ENCODE measurements around the gene MPV17L2.

MPV17L2 gene

DNA sequence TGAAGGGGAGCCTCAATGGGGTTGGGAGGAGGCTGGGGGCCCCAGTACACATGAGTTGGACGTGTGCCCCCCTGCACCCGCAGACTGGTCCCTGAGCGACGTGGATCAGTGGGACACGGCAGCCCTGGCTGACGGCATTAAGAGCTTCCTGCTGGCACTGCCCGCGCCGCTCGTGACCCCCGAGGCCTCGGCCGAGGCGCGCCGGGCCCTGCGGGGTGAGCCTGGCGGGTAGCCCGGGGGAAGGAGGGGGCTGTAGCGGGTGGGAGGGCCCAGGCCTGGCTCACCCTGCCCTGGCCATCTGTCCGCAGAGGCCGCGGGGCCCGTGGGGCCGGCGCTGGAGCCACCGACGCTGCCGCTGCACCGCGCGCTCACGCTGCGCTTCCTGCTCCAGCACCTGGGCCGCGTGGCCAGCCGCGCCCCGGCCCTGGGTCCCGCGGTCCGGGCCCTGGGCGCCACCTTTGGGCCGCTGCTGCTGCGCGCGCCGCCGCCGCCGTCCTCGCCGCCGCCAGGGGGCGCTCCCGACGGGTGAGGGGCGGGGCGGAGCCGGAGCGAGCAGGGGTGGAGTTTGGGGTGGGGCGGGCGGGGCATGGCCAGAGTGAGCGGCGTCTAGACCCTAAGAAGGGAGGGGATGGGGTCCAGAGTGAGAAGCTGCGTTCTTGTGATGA, 31.9 kb upstream of the MPV17L2 start:
- DNase-seq: peak; percentile 79

DNA sequence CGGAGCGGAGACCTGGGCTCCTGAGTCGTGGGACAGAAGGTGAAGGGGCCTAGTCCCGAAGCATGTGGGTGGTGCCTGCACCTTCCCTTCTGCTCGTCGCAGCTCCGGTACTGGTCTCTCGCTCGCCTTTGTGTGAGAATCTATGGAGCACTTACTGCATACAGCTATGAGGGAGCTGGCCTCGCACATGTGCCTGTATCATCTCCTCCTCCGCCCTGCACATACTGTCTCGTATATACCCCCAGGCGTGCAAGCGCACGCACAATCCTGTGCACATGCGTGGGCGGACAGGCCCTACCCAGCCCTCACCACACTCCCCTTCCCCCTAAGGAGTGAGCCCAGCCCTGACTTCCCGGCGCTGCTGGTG, 31.4 kb upstream of the MPV17L2 start:
- DNase-seq: no peak

DNA sequence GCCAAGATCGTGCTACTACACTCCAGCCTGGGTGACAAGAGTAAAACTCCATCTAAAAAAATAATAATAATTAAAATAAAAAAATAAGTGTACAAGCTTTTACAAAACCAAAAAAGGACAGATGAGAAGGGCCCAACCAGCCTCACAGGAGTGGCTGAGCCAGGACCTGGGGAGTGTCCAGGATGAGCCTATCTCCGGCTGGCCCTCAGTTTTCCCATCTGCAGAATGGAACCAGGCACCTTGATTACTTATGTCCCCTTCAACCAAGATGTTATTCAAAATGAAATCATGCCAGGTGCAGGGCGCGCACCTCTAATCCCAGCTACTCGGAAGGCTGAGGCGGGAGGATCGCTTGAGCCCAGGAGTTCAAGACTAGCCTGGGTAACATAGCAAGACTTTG, 28.9 kb upstream of the MPV17L2 start:
- DNase-seq: no peak

DNA sequence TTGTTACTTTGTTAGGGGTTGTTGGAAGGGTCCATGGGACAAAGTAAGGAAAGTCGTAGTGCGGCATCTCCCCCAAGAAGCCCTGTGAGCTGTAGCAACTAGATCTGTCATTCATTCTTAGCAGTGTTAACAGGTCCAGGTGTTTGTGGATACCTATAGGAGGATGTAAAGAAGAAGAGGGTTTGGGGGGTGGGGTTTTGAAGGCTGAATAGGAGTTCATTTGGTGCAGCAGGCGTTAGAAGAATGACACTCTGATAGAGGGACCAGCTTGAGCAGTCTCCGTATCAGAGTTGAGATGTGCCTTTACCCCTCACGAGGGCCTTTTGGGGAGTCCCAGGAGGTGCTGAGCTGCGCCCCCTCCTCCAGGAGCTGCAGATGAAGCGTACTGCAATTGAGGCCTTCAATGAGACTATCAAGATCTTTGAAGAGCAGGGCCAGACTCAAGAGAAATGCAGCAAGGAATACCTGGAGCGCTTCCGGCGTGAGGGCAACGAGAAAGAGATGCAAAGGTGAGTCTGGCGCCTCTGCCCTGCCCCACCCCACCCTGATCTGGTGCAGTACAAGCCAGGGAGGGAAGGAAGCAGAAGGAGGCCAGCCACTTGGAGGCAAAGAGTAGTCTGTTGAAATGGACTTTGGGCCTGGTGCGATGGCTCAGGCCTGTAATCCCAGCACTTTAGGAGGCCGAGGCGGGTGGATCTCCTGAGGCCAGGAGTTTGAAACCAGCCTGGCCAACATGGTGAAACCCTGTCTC, 27.0 kb upstream of the MPV17L2 start:
- no peak for DNase-seq

DNA sequence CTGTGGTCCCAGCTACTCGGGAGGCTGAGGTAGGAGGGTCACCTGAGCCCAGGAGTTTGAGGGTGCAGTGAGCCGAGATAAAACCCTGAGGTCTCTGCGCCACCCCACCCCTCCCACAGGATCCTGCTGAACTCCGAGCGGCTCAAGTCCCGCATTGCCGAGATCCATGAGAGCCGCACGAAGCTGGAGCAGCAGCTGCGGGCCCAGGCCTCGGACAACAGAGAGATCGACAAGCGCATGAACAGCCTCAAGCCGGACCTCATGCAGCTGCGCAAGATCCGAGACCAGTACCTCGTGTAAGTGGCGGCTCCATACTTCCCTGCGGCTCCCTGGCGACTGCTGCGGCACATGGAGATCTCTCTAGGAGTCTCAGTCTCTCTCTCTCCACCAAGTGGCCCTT, 26.0 kb upstream of the MPV17L2 start:
- DNase-seq: no peak

DNA sequence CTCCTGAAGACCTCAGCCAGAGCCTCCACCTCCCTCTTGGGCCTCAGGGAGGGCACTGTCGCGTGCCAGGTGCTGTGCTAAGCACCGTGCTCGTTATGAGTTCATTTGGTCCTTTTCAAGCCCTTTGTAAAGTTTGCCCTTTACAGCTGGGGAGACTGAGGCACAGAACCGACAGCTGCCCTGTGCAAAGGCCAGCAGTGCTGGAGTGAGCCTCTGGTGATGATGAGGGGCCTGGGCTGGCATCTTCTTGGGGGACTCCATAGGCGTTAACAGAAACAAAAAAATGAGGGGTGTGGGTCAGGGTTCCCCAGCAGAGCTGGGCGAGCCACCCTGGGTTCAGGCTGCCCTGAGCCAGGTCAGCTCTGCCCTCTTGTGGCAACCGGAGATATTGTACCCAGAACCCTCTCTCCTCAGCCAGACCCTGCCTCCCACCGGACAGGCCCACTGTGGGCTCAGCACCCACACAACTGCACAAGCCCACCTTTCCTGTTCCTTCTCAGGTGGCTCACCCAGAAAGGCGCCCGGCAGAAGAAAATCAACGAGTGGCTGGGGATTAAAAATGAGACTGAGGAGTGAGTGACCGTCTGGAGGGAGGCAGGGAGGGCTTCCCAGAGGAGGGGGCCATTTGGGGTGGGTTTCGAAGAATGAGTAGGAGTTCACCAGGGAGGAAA, 24.9 kb upstream of the MPV17L2 start:
- peak; percentile 85 for DNase-seq

DNA sequence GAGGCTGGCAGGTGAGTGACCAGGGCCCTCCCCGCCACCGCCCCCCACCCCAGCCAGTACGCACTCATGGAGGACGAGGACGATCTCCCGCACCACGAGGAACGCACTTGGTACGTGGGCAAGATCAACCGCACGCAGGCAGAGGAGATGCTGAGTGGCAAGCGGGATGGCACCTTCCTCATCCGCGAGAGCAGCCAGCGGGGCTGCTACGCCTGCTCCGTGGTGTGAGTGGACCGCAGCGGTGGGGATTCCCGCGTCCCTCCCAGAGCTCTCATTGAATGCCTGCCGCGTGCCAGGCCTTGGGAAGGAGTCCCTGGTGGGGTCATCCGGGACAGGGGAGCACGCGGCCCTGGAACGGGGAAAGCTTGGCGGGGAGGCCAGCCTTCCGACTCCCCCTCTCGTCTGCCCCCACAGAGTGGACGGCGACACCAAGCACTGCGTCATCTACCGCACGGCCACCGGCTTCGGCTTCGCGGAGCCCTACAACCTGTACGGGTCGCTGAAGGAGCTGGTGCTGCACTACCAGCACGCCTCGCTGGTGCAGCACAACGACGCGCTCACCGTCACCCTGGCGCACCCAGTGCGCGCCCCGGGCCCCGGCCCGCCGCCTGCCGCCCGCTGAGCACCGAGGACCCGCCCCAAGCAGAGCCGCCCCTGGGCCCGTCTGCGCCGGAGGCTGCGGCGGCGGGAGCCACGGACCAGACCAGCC, 24.2 kb upstream of the MPV17L2 start:
- DNase-seq: no peak

DNA sequence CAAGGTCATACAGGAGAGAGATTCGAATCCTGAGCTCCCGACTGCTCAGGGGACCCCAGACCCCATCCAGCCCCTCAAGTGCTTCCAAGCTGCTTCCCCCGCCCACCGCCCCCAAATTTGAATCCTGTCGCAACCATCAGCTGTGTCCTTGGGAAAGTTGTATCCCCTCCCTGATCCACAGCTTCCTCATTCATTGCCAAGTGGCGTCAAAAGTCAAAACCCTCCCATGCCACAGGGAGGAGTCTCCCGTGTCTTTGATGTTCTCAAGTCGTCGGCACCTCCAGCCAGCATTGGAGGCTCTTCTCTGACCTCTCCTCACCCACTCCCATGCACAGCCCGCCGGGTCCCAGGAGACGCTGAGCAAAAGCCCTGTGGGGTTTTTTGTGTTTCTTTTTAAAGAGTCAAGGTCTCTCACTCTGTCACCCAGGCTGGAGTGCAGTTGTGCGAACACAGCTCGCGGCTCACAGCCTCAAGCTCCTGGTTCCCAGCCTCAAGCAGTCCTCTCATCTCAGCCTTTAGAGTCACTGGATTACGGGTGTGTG, 22.2 kb upstream of the MPV17L2 start:
- no peak for DNase-seq

DNA sequence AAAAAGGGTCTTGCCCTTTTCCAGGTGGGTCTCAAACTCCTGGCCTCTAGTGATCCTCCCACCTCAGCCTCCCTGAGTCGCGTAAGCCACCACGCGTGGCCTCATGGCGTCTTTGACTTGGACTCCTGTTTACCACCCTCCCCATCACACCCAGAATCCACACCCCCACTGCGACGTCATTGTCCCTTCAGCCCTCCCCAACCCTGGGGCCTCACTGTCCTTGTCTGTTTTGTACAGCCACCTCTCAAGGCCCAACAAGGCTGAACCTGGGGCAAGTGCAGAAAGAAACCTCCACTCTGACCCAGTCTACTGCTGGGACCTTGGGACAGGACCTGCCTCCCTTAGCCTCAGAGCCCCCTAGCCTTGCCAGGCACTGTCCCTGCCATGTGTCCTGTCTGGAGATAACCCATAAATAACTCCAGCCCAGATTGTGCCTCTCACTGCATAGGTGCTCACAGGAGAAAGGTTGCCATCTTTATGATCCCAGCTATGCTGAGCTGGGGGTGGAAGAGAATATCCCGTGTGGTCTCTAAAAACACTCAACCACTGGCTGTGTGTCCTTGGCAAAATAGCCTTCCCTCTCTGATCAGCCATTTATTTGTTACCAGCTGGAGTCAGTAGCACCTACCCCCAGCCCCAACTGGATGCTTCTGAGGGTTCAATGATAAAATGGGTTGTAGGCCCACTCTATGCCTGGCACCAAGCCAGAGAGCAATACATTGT, 21.3 kb upstream of the MPV17L2 start:
- peak; percentile 35 for DNase-seq

DNA sequence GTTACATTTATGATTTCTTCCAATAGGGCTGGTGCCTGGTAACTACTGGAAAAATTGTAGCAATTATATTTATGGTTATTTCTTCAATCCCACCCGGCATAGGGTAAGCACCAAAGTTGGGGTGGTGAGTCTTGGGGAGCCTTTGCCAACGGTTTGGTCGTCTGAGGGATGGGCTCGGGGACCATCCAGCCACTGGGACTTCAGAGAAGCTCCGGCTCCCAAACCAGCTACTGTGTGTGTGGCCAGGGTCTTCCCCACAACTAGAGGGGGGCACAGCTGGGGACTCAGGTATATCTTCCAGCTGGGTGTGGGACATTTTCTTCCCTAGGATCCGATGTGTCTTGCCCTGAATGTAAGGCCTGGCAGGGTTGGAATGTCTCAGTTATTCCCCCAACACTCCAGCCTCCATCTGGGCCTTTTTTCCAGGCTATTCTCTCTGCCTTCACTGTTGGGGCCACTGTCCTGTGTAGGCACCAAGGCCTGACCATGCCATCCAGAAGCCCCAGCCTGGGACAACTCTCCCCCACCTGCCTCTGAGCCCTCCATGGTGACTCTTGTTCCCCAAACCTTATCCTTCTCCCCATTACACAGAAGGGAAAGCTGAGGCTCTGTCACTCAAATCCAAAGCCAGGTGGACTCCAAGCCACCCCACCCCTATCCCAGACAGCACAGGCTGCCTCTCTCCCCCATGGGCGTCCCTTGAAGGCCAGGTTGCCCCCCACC, 20.5 kb upstream of the MPV17L2 start:
- no peak for DNase-seq

DNA sequence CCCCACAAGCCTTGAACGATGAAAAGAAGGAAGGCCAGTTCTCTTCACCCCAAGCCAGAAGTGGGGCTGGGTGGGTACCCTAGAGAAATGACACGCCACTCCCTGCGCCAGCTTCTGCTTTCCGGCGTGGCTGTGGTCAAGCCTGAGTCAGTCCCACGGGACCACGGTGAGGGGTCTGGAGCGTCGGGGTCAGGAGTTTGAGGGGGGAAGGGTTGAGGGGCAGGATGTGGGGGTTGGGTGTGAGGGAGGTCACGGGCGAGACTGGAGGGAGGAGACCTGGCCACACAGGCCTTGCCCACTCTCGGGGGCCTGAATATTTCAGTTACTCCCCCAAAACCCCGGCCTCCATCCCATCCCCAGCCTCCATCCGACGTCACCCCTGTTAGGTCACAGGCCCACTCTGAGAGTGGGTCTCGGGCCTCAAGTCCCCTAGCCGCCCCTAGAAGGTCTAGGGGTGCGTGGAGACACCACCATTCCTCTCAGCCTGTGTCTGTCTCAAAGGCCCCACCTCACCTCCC, 19.9 kb upstream of the MPV17L2 start:
- peak; percentile 37 for DNase-seq

DNA sequence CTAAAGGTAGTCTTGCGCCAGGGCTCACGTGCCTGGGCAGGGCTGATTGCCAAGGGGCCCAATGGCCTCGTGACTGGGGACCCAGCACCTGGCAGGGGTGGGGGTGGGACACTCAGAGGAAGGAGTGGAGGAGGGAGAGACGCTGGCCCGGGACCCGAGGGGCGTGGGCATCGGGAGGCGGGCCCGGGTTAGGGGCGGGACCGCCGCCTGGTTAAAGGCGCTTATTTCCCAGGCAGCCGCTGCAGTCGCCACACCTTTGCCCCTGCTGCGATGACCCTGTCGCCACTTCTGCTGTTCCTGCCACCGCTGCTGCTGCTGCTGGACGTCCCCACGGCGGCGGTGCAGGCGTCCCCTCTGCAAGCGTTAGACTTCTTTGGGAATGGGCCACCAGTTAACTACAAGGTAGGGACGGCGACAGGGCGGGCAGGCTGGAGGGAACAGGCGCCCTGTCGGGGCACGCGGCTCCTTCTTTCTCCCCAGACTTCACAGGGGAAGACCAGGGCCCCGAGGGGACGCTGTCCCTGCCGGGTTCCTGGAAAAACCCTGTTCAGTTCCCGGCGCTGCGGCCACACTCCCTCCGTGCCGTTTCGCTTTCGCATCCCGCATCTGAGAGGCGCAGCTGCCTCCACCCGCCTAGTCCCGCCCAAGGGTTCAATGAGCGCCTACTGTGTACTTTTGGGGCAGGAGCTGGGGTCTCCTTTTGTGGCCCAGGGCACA, 19.3 kb upstream of the MPV17L2 start, which contains the start of gene IFI30:
Gene IFI30, plus strand, starts transcription at position 242 of the 717 bp plus-strand sequence. Its CDS starts 29 bp downstream, at position 271.
- DNase-seq: peak; percentile 84

DNA sequence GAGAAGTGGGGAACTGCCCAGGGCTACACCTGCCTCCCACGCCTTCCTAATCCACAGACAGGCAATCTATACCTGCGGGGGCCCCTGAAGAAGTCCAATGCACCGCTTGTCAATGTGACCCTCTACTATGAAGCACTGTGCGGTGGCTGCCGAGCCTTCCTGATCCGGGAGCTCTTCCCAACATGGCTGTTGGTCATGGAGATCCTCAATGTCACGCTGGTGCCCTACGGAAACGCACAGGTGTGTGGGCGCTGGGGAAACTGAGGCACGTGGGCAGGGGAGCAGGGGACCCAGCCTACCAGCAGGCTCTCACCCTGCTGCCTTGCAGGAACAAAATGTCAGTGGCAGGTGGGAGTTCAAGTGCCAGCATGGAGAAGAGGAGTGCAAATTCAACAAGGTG, 18.0 kb upstream of the MPV17L2 start:
- no peak for DNase-seq

DNA sequence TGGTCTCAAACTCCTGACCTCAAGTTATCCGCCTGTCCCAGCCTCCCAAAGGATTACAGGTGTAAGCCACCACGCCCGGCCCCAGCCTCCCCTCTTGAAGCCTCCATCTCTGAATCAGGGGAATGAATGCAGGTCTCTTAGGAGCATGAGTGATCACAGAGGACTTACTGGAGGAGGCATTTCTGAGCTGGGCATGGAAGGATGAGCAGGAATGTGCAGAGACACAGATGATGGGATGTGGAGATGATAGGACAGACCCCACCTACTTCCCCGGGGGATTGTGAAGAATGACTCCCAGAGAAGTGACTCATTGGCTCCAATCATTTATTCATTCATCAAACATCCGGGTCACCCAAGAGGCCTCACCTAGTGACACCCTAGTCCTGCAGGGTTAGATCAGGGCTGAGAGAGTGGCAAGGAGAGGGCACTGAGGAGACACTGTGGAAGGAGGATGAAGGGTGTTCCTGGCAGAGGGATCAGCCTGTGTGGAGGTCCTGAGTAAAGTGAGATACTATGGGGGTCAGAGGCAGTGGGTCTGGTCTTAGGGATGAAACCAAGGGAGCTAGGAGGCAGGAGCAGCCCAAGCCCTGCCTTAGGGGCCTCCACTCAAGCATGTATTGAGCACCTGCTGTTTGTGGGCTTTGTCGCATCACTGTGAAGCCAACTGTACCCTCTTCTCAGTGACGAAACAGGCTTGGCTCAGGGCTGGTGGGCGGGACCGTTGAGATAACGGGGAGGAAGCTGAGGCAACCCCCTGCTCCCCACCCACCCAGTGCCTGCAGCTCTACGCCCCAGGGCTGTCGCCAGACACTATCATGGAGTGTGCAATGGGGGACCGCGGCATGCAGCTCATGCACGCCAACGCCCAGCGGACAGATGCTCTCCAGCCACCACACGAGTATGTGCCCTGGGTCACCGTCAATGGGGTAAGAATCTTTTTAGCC, 16.4 kb upstream of the MPV17L2 start:
- DNase-seq: peak; percentile 65

DNA sequence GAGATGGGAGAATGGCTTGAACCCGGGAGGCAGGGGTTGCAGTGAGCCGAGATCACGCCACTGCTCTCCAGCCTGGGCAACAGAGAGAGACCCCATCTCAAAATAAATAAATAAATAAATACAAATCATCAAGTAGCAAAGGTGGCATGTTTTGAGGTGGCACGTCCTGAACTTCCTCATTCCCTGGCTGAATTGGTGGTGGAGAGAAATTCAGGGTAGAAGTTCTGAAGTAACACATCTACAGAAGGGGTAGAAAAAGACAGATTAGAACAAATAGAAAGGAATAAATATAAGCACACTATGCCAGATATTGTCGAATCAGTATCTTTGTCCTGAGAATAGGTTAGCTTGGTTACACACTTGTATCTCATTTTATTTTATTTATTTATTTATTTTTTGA, 13.1 kb upstream of the MPV17L2 start:
- DNase-seq: no peak

DNA sequence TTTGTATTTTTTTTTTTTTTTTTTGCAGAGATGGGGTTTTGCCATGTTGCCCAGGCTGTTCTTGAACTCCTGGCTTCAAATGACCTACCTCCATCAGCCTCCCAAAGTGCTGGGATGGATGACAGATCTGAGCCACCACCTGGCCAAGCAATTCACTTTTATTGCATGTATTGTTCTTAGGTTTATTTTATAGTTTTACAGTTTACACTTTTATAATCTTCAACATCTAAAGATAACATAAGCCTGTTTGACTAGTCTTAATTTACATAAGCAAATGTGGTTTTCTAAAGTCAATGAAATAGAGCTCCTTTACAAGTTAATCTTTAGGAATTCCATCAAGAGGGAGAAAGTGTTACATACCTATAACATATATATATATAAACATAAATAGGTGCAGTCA, 9.5 kb upstream of the MPV17L2 start:
- DNase-seq: no peak

DNA sequence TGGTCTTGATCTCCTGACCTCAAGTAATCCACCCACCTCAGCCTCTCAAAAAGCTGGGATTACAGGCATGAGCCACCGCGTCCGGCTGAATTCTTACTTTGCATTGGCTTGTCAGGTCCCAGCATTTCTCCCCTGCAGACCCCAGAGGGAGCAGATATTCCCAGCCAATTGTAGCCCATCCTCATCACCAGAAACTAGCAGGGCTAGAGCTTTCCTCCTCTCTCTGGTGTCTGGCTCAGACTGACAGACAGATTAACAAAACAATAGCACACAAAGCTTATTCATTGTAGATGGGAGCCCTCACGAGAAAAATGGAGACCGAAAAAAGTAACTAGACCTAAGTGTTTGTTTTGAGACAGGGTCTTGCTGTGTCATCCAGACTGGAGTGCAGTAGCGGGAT, 7.5 kb upstream of the MPV17L2 start:
- no peak for DNase-seq

DNA sequence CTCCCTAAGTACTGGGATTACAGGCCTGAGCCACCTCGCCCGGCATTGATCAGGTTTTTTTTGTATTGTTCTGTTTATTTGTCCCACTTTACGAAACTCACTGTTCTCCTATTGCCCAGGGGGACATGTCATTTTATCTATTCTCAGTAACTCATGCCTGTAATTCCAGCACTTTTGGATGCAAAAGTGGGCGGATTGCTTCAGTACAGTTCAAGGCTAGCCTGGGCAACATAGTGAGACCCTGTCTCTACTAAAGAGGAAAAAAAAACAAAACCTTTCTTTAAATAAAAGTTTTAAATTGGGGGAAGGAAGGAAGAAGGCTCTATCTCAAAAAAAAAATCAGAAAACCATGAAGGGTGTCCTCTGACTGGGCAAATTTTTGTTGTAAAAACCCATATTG, 2.7 kb upstream of the MPV17L2 start:
- DNase-seq: no peak

DNA sequence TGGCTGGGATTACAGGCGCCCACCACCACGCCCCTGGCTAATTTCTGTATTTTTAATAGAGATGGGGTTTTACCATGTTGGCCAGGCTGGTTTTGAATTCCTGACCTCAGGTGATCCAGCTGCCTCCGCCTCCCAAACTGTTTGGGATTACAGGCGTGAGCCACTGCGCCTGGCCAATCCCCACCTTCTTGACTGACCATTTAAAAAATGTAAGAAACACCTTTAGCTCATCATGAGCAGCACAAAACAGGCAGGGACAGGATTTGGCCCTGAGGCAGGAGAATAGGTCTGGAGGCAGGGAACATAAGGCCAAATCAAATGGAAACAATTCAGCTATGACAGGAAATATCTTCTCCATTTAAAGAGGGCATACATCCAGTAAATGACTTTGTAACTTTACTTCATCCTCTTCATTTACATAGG, 1.4 kb upstream of the MPV17L2 start:
- DNase-seq: no peak
